Dedifferentiated amniotic fluid mesenchymal stem cell (primary cell): ENCODE measurements around the gene ADRA2A.

Experiments
- DNase-seq: peaks from one replicate; pipeline ENCODE4 v3.0.0-alpha.2; 2016; ENCODE audit errors: extremely low spot score

Gene ADRA2A

DNA sequence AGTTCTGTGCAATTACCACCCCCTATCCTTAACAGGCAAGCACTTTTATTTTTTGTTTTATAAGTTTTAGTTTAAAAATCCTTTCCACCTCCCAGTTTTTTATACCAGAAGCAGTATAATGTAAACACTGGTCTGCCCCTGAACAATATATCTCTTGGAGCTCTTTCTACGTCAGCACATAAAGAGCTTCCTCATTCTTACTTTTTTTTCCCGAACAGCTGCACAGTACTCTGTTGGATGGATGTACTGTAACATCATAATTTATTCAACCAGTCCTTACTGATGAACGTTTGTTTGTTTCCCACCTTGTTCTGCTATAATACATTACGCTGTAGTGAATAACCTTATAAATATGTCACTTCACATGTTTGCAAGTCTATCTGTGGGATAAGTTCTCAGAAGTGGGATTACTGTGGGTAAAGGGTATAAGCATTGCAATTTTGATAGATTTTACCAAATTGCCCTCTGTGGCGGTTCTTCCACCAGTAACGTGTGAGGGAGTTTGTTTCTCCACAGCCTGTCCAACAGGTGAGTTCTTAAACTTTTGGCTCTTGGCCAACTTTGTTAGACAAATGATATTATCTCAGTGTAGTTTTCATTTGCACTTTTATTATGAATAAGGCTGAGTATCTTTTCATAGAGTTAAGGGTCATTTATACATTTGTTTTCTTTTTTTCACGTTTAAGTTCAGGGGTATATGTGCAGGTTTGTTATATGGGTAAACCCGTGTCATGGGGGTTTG, 32.8 kb downstream of the ADRA2A start:
- no peak for DNase-seq

DNA sequence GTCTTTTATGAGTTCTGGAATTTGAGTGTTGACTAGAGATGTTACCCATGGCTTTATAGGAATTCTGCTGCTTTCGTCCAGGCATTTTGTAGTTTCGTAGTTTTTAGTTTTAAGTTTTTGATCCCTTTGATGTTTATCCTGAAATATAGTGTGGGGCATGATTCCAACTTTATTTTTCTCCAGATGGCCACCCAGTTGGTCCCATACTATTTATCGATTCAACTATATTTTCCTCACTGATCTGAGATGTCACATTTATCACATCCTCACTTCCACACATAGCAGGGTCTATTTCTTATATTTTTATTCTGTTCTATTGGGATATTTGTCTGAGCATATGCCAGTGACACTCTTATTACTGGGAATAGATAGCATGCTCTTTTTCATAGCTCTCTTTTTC, 33.9 kb downstream of the ADRA2A start:
- no peak for DNase-seq

DNA sequence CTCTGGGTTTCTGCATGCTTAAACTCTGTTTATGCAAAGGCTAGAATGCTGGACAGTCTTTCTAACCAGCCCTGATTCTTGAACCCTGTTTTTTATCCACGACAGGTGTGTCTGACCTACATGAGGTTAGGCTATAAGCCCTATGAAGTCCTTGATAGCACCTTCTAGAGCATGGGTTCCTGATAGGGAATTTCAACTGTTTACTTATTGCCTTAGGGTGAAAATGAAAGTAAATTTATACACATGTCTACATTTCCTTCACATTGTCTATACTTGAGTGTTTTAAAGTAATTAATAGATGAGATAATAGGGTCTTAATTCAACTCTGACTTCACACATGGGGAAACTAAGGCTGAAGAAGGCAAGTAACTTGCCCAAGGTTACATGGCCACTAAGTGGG, 35.5 kb downstream of the ADRA2A start:
- DNase-seq = no peak

DNA sequence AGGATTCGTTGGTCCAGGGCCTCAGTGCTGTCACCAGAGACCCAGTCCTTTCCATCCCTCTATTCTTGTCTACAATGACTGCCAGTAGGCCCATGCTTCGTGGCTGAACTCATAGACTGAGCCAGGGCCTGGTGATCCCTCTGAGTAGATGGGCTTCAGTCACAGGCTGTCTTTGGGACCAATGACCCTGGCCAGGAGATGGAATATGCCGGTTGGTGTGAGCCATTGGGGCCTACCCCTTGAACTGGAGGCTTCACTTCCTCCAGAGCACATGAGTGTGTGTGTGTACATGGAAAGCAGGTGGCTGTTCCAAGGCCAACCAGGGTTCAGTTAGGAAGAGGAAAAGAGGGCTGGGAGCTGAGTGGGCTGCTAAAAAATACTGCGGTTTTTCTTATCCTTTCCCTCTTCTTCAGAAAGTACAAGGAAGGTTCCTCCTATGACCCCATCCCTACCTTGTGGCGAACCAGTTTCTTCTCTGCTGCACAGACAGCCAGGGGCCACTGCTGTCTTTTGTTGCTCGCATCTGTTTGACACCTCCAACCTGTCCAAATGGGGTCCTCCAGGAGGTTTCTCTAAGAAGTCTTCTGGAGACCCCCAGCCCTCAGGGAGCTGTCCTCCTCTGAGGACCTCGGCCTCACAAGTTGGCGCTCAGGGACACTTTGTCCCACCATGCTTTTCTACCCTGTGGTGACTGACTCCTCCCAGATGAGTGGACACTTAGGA, 36.6 kb downstream of the ADRA2A start:
- no peak for DNase-seq

DNA sequence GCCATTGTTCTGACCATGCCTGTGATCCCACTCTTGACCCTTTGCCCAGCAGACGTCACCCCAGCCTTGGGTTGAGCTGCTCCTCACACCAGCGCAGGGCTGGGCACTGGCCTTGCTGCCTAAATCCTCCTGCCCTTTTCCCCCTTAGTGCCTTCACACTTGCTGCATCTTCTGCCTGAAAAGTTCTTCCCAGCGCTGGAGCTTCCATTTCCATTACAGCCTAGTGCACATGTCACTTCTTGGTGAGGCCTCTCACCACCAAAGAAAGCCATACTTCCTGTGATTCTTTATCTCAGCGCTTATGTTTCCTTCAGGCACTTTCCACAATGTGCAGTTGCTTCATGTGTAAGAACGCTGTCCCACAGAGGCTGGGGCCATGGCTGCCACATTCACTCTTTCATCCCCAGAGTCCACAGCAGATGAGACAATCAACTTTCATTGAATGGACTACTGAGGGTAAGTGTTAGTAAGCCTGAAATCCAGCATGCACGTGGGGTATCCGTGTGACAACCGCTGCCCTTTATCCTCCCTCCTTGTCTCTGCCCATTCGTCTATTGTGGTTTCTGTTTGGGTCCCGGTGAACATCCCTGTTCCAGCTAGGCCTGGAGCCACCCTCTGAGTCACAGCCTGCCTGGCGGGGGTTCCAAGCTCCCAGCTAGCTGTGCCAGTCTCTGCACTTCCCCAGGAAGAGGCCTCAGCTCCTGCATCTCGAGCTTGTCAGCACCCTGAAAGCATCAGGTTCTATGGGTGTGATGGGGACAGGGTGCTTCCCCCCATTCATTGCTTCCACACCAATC, 37.3 kb downstream of the ADRA2A start:
- DNase-seq = no peak

DNA sequence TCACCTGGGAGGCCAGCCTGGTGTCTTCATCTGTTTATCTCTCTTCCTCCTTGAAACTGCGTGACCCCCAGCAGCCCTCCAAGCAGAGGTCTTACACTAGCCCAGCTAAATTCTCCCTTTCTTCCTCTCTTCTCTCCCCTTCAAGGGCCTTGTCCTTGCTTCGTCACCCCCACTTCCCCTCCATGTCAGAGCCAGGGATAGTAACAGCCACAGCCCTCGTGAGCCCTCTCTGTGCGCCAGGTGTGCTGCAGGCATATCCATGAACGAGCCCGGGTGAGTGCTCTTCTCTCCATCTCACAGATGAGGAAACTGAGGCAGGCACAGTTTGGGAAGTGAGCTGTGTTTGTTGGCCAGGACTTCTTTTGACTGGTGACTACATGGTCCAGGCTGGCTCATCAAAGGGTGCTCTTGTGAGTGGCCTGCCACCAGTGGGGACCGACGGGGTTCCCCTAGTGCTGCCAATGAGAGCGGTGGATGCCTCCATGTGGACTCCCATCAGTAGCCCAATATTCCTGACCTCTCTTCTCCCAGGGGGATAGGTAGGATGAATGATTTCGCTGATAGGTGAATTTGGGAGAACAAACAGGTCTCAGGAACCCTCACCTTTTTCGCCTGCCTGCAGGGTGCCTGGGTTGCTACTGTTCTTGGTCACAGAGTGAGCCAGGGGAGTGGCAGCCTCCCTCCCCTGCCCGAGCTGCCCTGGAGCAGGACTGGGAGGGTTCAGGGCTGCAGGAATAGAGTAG, 38.1 kb downstream of the ADRA2A start:
- DNase-seq = no peak

DNA sequence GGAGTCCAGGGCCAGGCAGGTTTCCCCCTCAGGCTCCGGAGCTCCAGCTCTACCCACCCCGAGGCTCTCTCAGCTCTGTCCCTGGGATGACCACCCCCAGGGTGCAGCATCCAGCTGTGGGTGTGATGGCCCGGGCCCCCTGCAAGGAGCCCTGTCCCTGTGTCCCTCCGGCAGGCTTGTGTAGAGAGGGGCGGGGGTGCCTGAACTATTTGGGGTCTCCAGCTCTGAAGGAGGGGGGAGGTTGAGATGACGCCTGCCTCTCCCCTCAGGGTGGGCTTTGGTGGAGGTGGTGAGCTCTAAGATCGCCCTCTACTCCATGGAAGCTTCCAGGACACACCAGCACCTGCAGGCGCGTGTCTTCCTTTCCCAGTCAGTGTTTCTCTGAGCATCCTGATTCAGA, 39.4 kb downstream of the ADRA2A start:
- DNase-seq = no peak

DNA sequence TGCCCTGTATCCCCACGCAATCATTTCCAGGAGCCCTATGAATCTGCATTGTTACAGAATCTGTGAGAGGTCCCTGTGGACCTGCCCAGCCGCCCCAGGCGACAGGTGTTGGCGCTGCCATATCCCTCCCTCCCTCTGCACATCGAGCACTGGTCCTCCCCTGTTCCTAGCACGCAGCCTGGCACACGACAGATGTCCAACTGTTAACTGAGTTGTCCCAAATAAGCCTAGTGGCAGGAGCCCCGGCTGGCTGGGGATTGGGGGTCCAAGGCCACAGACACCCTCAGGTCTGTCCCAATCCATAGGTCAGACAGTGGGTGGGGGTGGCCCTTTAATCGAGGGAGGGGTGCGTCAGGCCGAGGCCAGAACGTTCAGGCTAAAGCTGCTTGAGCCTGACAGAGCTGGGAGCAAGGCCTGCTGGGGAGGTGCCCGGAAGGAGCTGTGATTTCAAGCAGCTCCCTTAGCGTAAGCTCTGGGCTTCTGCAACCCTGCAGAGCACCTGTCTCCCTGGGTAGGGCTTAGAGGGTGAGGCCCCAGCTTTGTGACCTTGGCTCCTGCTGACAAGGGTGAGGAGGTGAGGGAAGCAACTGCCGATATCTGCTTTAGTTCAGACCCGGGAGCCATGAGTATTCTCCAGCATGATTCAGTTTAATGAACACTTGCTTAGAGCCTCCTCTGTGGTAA, 40.1 kb downstream of the ADRA2A start:
- no peak for DNase-seq

DNA sequence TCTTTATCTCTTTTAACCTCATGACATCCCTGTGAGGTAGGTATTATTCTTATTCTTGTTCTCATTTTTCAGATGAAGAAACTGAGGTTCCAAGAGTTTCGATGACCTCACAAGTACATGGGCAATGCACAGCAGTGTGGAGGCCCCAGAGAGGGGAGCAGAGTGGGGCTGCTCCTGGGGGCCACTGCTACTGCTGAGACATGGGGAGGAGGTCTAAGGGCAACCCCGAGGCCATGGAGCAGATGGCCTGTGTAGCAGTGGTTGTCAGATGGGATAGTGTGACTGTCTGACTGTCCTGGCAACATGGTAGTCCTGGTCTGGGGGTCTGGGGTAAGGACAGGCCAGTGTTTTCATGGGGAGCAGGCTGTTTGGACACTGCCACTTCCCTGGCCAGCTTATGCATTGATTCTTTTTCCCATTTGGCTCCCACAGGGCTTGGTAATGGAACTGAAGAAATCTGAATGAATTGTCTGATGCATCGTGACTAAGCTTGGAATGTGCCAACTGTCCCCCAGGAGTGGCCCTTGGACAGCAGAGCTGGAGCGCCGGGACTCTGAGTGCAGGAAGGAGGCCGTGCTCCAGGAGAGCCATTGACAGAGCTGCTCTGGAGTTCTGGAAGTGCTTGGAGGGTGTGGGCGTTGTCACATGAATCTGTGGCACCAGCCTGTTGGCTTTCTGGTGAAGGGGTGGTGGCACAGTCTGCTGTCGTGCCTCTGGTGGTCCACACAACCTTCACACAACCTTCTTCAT, 40.9 kb downstream of the ADRA2A start:
- no peak for DNase-seq

DNA sequence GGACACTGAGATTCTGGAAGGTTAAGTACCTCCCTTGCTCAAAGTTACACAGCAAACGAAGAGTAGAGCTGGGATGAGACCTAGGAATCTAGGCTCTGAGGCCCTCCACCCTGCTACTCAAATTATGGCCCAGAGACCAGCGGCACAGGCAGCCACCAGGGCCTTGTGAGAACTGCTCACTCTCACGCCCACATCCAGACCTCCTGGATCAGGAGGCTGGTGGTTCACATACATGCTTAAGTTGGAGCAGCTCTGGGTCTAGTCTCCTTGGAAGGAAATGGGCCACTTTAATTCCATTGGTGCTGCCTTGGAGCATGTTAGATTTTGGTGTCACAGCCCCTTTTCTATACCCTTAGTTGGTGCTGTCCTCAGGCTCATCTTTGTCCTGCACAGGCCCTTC, 41.9 kb downstream of the ADRA2A start:
- no peak for DNase-seq

DNA sequence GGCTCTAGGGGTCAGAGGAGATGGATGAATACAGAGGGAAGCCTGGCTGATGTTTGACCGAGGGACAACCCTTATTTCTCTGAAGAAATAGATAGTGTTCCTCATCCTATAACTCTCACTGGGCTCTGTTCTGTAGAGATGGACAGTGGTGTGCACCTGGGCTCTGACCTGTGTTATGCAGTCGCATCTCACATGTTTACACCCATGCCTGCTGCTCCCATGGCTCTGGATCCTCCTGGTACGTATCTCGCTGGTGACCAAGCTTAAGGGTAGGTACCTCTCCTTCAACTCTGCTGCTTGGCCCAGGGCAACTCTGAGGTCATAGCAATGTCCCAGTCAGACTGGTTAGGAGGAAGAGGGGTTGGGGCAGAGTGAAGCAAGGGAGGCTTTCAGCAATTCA, 42.8 kb downstream of the ADRA2A start:
- DNase-seq = no peak

DNA sequence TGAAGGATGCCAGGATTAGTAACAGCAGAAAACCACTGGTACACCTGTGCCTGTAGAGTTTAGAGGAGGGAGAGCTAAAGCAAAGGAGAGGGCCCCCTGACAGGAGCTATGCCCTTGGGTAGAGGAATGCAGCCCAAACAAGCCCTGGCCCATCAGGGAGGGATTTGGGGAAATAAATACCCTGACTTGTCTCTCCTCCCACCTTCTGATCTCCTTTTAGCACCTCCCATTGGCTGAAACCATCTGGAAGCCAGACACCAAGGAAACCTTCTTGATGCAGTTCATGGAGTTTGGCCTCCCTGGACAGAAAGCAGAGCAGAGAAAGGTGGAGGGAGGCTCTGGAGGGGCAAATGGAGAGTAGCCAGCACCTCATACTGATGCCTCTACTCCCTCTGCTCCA, 45.3 kb downstream of the ADRA2A start:
- DNase-seq = no peak

DNA sequence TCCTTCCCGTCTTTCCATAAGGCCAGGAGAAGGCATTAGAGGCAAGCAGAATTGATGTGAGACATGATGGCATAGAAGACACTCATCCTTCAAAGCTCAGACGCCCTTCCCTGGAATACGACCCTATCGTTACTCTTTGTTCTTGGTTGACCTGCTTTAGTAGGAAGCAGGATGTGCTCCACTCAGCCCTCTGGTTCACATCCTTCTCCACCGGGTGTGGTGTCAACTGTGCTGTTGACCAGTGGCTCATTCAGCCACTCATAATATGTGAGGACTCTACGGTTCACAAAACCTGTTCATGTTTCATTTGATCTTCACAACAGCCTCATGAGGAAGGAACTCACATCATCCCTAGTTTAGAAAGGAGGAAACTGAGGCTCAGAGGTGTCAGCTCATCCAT, 47.1 kb downstream of the ADRA2A start:
- DNase-seq = no peak

DNA sequence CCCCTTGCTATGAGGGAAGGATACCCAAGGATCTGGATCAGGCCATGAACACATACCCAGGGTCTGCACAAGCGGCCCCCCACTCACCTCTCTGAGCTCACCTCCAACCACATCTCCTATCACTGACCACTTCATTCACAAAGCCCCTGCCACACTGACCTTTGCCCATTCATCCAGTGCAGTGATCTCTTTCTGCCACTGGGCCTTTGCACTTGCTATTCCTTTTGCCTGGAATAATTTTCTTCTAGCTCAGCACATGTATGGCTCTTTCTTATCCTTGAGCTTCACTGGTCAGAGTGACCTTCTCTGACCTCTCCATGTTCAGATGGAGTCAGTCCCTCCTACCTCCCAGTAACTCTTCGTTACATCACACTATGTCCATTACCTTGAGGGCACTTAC, 48.3 kb downstream of the ADRA2A start:
- no peak for DNase-seq

DNA sequence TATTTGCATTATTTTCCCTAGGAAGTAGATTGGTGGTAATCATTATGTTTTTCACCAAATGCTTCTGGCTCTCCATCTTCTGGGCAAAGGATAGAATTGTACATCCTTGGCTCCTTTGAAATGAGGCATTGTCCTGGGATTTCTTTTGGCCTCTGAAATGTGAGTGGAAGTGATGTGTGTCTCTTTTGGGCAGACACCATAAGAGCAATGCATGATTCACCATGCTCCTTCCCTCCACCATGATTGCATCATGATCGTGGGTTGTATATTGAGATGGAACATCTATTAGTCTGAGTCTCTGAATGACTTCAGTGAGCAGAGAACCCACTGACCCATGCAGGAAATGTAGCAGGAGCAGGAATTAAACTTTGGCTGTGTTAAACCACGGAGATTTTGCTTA, 49.2 kb downstream of the ADRA2A start:
- DNase-seq = no peak

DNA sequence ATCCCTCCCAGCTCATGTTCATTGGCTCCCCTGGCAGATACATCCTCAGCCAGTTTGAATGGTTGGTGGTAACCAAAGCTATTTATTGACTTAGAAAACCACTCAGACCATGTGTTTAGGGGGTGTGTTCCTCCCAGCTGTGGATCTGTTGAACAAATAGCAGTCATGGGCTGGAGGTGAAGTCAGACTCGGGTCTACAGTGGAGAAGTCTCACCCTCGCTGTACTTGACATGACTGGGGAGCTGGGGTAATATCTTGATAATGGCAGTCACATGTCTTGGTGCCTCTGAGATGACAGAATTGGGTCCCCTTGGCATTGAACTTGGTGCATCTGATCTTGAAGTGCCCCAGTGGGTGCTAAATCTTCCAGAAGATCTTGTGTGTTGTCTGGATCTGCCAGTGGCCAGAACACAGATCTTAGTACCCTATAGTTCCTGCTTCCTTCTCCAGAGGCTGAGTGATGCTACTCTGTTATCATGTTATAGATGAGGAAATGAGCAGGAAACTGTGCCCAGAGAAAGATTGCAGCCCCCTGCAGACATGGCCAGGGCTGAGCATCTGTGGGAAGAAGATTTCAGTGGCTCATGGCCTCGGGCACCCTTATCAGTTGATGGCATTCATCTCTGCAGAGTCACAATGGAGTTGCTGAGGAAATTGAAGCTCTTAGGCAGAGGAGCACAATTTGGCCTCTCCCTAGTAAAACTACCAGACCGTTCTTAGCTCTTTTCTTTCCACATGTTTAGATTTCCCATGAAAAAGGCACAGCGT, 50.4 kb downstream of the ADRA2A start:
- no peak for DNase-seq

DNA sequence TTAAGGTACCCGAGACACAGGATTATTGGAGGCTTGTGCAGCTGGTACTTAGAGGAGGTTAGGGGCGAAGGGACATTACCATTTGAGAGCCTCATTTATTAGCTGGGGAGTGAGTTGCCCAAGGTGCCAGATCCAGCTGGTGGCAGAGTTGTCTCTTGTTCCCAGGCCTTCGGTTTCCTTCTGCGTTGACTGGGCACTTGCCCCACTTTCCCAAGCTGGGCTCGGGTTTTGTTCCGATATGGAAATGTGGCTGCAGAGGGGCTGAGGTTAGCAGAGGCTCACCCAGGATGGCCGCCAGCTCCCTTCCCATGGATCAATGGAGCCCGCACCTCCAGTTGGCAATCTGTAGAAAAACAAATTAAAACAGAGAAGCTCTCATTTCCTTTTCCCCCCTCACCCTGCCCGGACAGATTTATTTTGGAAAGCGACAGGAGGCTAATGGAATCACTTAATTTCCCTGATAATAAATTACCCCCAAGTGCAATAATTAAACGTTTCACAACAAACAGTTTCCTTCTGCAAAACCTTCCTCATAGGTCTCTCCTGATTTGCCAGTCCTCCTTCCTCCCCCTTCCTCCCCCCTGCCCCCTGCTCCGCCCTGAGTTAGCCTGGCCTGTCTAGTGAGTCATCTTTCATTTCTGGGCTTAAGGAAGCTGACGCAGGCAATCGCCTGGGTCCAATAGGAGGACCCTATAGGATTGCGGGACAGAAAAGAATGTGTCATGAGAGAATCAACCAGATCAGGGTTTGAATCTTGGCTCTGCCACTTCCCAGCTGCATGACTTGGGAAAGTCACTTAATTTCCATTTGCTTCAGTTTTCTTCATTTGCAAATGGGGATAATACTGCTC, 51.7 kb downstream of the ADRA2A start:
- DNase-seq = no peak

DNA sequence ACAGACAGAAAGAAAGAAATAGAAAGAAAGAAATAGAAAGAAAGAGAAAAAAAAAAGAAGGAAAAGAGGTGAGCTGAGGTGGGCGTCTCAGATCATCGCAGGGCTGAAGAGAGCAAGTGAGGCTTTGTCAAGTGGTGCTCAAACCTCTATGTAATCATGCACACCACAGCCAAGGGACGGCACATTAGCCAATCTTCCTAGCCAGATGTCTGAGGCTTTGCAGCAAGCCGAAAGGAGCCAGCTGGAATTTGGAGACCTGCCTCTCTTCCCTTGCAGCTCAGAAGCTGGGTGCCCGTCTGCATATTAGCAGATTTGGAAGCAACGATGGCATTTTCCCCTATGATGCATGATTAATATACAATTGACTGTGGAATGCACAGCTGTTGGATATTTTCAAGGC, 52.5 kb downstream of the ADRA2A start:
- no peak for DNase-seq

DNA sequence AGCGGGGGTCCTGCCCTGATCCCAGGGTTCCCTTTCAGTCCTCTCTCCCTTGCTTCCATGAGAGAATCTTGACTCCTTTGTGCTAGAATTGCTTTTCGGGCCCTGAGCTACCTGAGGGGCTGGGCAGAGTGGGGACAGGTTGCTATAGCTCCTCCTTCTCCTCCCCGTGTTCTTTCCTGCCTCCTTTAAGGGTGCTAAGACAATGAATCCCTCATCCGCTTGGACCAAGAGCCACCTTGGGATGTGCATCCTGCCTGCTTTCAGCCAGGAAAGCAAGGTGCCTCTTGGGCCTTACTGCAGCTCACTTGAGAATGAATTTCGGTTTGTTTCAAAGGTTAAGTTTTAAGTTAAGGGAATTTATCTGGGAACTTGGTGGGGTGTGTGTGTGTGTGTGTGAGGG, 53.6 kb downstream of the ADRA2A start:
- no peak for DNase-seq
